ENCODE results near the gene DMKN. TPM values are rescaled to one million over a fixed set of nuclear protein-coding genes. Genes with fewer than 3 reads are reported as not detected.

Gene DMKN
- total and polyA plus RNA-seq, 4 donors = 1.4 to 9.4 (median 2.4) TPM

- Histone ChIP-seq H3K27ac (ENCODE audit: low read depth in 1 of 2, low read length in 2 of 2) (no peak within 1 kb of the TSS), H3K27me3 (ENCODE audit: control insufficient read depth in 4 of 4, insufficient read depth in 4 of 4, low read length in 3 of 4) (peaks cover 0 to 4% (median under 1%) of the 10 kb centered on the region in 4 donors), H3K9me3 (ENCODE audit: control insufficient read depth in 4 of 4, low read length in 3 of 4) (no peaks in the 10 kb centered on the region), H3K4me3 (ENCODE audit: low read depth in 1 of 3, low read length in 3 of 3) (no peak within 1 kb of the TSS), H3K36me3 (ENCODE audit: control insufficient read depth in 4 of 4, insufficient read depth in 3 of 4, low read depth in 1 of 4, low read length in 3 of 4) (no peaks in the 10 kb centered on the region), H3K9ac (ENCODE audit: low read depth in 1 of 2, low read length in 2 of 2) (no peak within 1 kb of the TSS), H3K4me1 (ENCODE audit: control insufficient read depth in 4 of 4, insufficient read depth in 4 of 4, low read length in 3 of 4) (peaks cover 0 to 4% (median 0%) of the 10 kb centered on the region in 4 donors)
- no peak for TF ChIP-seq JUND (IDR thresholded peaks at IDR 0.05)
- no peak for TF ChIP-seq RXRA (IDR thresholded peaks at IDR 0.05)
- TF ChIP-seq NR2F2 (IDR thresholded peaks at IDR 0.05) = no peak
- TF ChIP-seq TAF1 (conservative IDR thresholded peaks at IDR 0.05) = no peak
- no peak for TF ChIP-seq ZBTB33 (IDR thresholded peaks at IDR 0.05)
- TF ChIP-seq FOXA2 (IDR thresholded peaks at IDR 0.05) = no peak
- no peak for TF ChIP-seq FOXA1 (IDR thresholded peaks at IDR 0.05)
- TF ChIP-seq GABPA (IDR thresholded peaks at IDR 0.05 in 1 of 2, conservative IDR thresholded peaks at IDR 0.05 in 1 of 2) = no peak
- no peak for TF ChIP-seq HNF4G (IDR thresholded peaks at IDR 0.05)
- no peak for TF ChIP-seq RAD21 (IDR thresholded peaks at IDR 0.05)
- TF ChIP-seq MAX (IDR thresholded peaks at IDR 0.05) = no peak
- TF ChIP-seq HNF4A (conservative IDR thresholded peaks at IDR 0.05) = no peak
- TF ChIP-seq EGR1 (IDR thresholded peaks at IDR 0.05; ENCODE audit: low read depth in 2 of 2) = no peak
- no peak for TF ChIP-seq REST (IDR thresholded peaks at IDR 0.05)
- TF ChIP-seq ATF3 (IDR thresholded peaks at IDR 0.05) = no peak
- TF ChIP-seq SP1 (IDR thresholded peaks at IDR 0.05) = no peak
- 81% methylated on average over 11 of the region's 11 CpGs for WGBS
- DNase-seq (ENCODE audit: low spot score) = no peak
These were observed 15.0 kb upstream of the DMKN start, which contains the start of gene SBSN for GRCh38 chr19:35528218-35529038. SBSN (minus strand) TSS chr19:35528311; CDS start chr19:35528281, 30 bp downstream.

- 75% methylated on average over 4 of the region's 4 CpGs for whole genome bisulfite sequencing
- H3K4me3 ChIP-seq (ENCODE audit: low read depth in 1 of 3, low read length in 3 of 3) = no peak overlapping the region
- no peaks in the 10 kb centered on the region for H3K9me3 ChIP-seq (ENCODE audit: control insufficient read depth in 4 of 4, low read length in 3 of 4)
- TF ChIP-seq SP1 (IDR thresholded peaks at IDR 0.05) = no peak
- no peak for TF ChIP-seq RXRA (IDR thresholded peaks at IDR 0.05)
- TF ChIP-seq RAD21 (IDR thresholded peaks at IDR 0.05) = no peak
- no peak for TF ChIP-seq GABPA (IDR thresholded peaks at IDR 0.05 in 1 of 2, conservative IDR thresholded peaks at IDR 0.05 in 1 of 2)
- no peak for TF ChIP-seq FOXA2 (IDR thresholded peaks at IDR 0.05)
- no peak for TF ChIP-seq CTCF (IDR thresholded peaks at IDR 0.05; ENCODE audit: low read depth, low read length, missing input control)
- TF ChIP-seq REST (IDR thresholded peaks at IDR 0.05) = no peak
- H3K27ac ChIP-seq (ENCODE audit: low read depth in 1 of 2, low read length in 2 of 2) = no peak overlapping the region
- H3K9ac ChIP-seq (ENCODE audit: low read depth in 1 of 2, low read length in 2 of 2) = no peak overlapping the region
- H3K4me1 ChIP-seq (ENCODE audit: control insufficient read depth in 4 of 4, insufficient read depth in 4 of 4, low read length in 3 of 4) = no peaks in the 10 kb centered on the region
- H3K36me3 ChIP-seq (ENCODE audit: control insufficient read depth in 4 of 4, insufficient read depth in 3 of 4, low read depth in 1 of 4, low read length in 3 of 4) = no peaks in the 10 kb centered on the region
- H3K27me3 ChIP-seq (ENCODE audit: control insufficient read depth in 4 of 4, insufficient read depth in 4 of 4, low read length in 3 of 4) = peaks cover 0 to 3% (median 0%) of the 10 kb centered on the region in 4 donors
- no peak for DNase-seq (ENCODE audit: low spot score)
These were observed 12.4 kb upstream of the DMKN start for GRCh38 chr19:35525873-35526272.
